ENCODE results near the gene COA3.

COA3 gene

DNA sequence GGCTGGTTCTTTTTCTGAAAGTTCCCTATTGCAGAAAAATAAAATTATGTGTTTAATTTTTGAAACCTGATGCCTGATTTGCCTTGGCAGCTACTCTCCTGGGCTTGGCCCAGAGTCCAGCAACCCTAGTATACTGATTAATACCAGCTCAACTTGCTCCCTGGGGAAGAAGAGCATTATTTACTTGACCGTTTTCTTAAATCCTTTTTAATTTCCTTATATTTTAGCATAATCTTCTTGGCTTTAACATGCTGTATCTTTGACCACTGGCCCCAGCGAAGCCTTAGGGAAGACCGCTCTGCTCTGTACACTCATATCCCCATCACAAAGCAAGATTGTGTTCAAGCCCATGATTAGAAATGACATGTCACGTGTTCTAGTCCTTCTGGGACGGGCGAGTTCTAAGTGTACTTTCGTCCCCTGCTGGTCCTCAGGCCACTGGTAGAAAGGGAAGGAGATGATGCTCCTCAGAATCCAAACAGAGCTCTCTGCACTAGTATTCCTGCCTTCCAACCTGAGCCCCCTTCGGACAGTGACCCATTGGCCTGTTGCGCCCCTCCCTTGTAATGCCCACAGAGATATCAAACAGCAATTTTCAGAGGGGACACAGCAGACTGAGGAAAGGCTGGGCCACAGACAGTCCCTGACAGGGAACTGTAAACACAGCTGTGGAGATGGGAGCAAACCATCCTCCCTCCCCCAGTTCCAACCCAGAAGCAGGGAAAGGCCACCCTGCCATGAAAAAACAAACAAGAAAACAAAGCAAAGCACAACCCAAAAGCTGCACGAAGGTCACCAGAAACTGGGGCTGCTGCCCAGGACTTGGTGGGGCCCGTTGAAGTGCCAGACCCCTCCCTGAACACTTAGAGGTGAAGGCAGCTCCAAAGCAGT, 49.4 kb downstream of the COA3 start:
- DNase-seq = no peak

DNA sequence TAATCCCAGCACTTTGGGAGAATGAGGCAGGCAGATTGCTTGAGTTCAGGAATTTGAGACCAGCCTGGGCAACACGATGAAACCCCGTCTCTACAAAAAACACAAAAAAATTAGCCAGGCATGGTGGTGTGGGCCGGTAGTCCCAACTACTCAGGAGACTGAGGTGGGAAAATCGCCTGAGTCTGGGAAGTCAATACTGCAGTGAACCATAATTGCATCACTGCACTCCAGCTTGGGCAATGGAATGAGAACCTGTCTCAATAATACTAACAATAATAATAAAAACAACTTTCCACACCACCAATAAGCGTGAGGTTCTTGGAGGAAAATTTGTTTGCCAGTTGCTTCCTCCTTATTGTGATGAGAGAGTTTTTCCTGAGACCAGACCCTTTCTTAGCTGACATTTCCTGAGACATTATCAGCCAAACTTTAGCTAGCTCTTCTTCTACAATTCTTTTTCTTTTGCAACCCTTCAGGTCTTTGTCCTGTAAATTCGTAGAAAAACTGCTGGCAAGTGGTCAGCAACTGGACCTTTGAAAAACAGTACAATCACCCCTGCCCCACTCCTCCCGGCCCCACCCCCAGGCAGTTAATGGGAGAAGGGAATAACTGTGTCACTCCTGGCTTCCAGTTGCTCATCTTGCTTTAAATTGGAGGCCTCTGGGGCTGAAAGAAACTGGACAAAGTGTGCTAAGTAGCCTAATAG, 50.1 kb downstream of the COA3 start:
- no peak for DNase-seq

Measured in T1000 (cell line).